DOHH2 (cell line): Measurements from ENCODE around the gene IGF1R.

Source experiments
- H3F3A ChIP-seq: fragments of 200-600 bp; sonication (generic), shearing (Covaris generic); 2 replicates; pipeline ENCODE4 v1.6.0; 2016; ENCODE audit warnings: antibody characterized with exemption, mild to moderate bottlenecking; ENCODE audit not compliant: control insufficient read depth, insufficient read depth
- H3K27ac ChIP-seq: fragments of 200-600 bp; sonication (generic); 2 replicates; pipeline ENCODE4 v1.5.1; 2014; ENCODE audit warnings: low read depth, mild to moderate bottlenecking, low read length, moderate library complexity
- H3K27me3 ChIP-seq: fragments of 200-600 bp; sonication (generic); 2 replicates; pipeline ENCODE4 v1.6.1; 2014; ENCODE audit warnings: mild to moderate bottlenecking, low read length, mixed read lengths; ENCODE audit not compliant: control insufficient read depth
- H3K36me3 ChIP-seq: fragments of 200-600 bp; sonication (generic); 2 replicates; pipeline ENCODE4 v1.6.1; 2014; ENCODE audit warnings: mild to moderate bottlenecking, low read length, moderate library complexity, mixed read lengths; ENCODE audit not compliant: control insufficient read depth
- H3K4me1 ChIP-seq: fragments of 200-600 bp; sonication (generic); 2 replicates; pipeline ENCODE4 v1.6.1; 2014; ENCODE audit warnings: mild to moderate bottlenecking, low read length, mixed read lengths; ENCODE audit not compliant: control insufficient read depth
- H3K4me2 ChIP-seq: fragments of 200-600 bp; sonication (generic); 2 replicates; pipeline ENCODE4 v1.6.0; 2014; ENCODE audit warnings: mild to moderate bottlenecking, low read length, moderate library complexity
- H3K4me3 ChIP-seq: fragments of 200-600 bp; sonication (generic); 2 replicates; pipeline ENCODE4 v1.5.1; 2014; ENCODE audit warnings: mild to moderate bottlenecking, low read length, mixed read lengths
- H3K79me2 ChIP-seq: fragments of 200-600 bp; sonication (generic); 2 replicates; pipeline ENCODE4 v1.6.1; 2014; ENCODE audit warnings: mild to moderate bottlenecking, low read length, mixed read lengths; ENCODE audit not compliant: control insufficient read depth
- H3K9me2 ChIP-seq: fragments of 200-600 bp; sonication (generic); replicated peaks from 2 replicates; pipeline ENCODE4 v1.6.1; 2014; ENCODE audit warnings: mild to moderate bottlenecking, low read length, mixed read lengths; ENCODE audit not compliant: control insufficient read depth
- H3K9me3 ChIP-seq: fragments of 200-600 bp; sonication (generic); 2 replicates; pipeline ENCODE4 v1.6.1; 2014; ENCODE audit warnings: antibody characterized with exemption, low read length, mixed read lengths; ENCODE audit not compliant: control insufficient read depth, insufficient read depth
- H4K20me1 ChIP-seq: fragments of 200-600 bp; sonication (generic); 2 replicates; pipeline ENCODE4 v1.6.0; 2014; ENCODE audit warnings: low read depth, mild to moderate bottlenecking, antibody characterized with exemption, low read length, moderate library complexity; ENCODE audit not compliant: control insufficient read depth, insufficient read depth
- CTCF ChIP-seq: fragments of 200-600 bp; sonication (generic); IDR thresholded peaks from one replicate; pipeline ENCODE4 v1.5.1; 2014; ENCODE audit warnings: antibody characterized with exemption, mild to moderate bottlenecking, low read depth, low read length; ENCODE audit not compliant: poor library complexity, severe bottlenecking
- EZH2phosphoT487 ChIP-seq: fragments of 200-600 bp; sonication (generic); IDR thresholded peaks from 2 replicates; pipeline ENCODE4 v1.6.1; 2017; ENCODE audit warnings: borderline replicate concordance, mild to moderate bottlenecking, antibody characterized with exemption, low read length, moderate library complexity, mixed read lengths

Gene IGF1R

GRCh38 chr15:98967096-98967495, 318.8 kb downstream of the IGF1R start:
- TF ChIP-seq EZH2phosphoT487 (no peak), CTCF (no peak)
- no peak overlapping the region for H3K4me2 ChIP-seq
- H3K4me3 ChIP-seq, result no peak overlapping the region
- H3F3A ChIP-seq, result no peaks in the 10 kb centered on the region
- H3K36me3 ChIP-seq, result no peaks in the 10 kb centered on the region
- no peaks in the 10 kb centered on the region for H4K20me1 ChIP-seq
- no peaks in the 10 kb centered on the region for H3K9me2 ChIP-seq
- H3K27ac ChIP-seq, result no peak overlapping the region
- no peaks in the 10 kb centered on the region for H3K9me3 ChIP-seq
- H3K27me3 ChIP-seq, result no peaks in the 10 kb centered on the region
- no peaks in the 10 kb centered on the region for H3K4me1 ChIP-seq
- H3K79me2 ChIP-seq, result no peaks in the 10 kb centered on the region

GRCh38 chr15:98967916-98968315, 319.6 kb downstream of the IGF1R start:
- TF ChIP-seq EZH2phosphoT487, result no peak
- no peak for TF ChIP-seq CTCF
- H3K27me3 ChIP-seq, result no peaks in the 10 kb centered on the region
- no peaks in the 10 kb centered on the region for H3F3A ChIP-seq
- H3K9me3 ChIP-seq, result no peaks in the 10 kb centered on the region
- no peak overlapping the region for H3K4me2 ChIP-seq
- H3K36me3 ChIP-seq, result no peaks in the 10 kb centered on the region
- no peaks in the 10 kb centered on the region for H3K4me1 ChIP-seq
- H3K9me2 ChIP-seq, result no peaks in the 10 kb centered on the region
- no peak overlapping the region for H3K4me3 ChIP-seq
- H3K79me2 ChIP-seq, result no peaks in the 10 kb centered on the region
- no peaks in the 10 kb centered on the region for H4K20me1 ChIP-seq
- no peak overlapping the region for H3K27ac ChIP-seq

- H3K4me2 ChIP-seq, result no peak overlapping the region
- TF ChIP-seq CTCF (no peak), EZH2phosphoT487 (no peak)
- no peaks in the 10 kb centered on the region for H3K9me2 ChIP-seq
- H3K4me3 ChIP-seq, result no peak overlapping the region
- no peak overlapping the region for H3K27ac ChIP-seq
- H4K20me1 ChIP-seq, result no peaks in the 10 kb centered on the region
- no peaks in the 10 kb centered on the region for H3K27me3 ChIP-seq
- H3K9me3 ChIP-seq, result no peaks in the 10 kb centered on the region
- no peaks in the 10 kb centered on the region for H3F3A ChIP-seq
- H3K36me3 ChIP-seq, result no peaks in the 10 kb centered on the region
- no peaks in the 10 kb centered on the region for H3K79me2 ChIP-seq
- no peaks in the 10 kb centered on the region for H3K4me1 ChIP-seq
Observed at GRCh38 chr15:98968576-98968975, 320.2 kb downstream of the IGF1R start.
